Right hindlimb (tissue), 1 donor: ENCODE measurements around the gene PLCB3.
A peak's percentile ranks its signal among the peaks of the same experiment; 100 is the strongest.
"Not testable (repeated sequence)": the region's sequence is repeated elsewhere in the genome, so short reads cannot be mapped to it uniquely, and the experiment has no call there.

Experiments used
- DNase-seq: peaks from one replicate; pipeline ENCODE4 v3.0.0-alpha.2; 2018

Gene PLCB3

DNA sequence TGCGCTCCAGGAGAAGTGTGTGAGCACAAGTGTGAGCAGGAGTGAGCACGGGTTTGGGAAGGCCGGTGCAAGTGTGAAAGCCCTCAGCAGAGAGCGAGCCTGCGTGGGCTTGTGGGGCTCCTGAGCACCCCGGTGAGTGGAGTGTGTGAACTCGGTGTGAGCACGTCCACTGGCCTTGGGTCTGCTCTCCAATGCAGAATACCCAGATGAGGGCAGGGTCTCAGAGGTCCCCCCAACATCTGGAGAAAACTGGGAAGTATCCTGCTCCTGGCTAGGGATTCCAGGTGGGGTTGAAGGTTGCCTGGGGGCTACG, 55.2 kb downstream of the PLCB3 start:
- DNase-seq: no peak

- DNase-seq: no peak
Observed at GRCh38 chr11:64306876-64307622, 55.7 kb downstream of the PLCB3 start.

GRCh38 chr11:64307795-64308194, 56.5 kb downstream of the PLCB3 start:
- not testable (repeated sequence) for DNase-seq

DNA sequence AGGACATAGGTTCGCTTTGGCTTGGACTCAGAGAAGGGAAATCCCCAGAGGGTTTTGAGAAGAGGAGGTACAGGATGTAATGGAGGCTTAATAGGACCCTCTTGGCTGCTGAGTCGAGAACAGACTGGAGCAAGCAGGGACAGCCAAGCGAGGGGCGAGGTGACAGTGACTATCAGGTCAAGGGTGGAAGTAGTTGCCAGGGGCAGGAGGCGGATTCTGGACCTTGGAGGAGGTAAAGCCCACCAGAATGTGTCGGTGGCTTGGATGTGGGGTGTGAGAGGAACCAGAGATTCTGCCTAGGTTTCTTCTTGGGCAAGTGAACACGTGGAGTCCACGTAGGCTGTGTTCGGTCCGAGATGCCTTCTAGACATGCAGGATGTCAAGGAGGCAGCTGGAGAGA, 61.6 kb downstream of the PLCB3 start:
- no peak for DNase-seq

DNA sequence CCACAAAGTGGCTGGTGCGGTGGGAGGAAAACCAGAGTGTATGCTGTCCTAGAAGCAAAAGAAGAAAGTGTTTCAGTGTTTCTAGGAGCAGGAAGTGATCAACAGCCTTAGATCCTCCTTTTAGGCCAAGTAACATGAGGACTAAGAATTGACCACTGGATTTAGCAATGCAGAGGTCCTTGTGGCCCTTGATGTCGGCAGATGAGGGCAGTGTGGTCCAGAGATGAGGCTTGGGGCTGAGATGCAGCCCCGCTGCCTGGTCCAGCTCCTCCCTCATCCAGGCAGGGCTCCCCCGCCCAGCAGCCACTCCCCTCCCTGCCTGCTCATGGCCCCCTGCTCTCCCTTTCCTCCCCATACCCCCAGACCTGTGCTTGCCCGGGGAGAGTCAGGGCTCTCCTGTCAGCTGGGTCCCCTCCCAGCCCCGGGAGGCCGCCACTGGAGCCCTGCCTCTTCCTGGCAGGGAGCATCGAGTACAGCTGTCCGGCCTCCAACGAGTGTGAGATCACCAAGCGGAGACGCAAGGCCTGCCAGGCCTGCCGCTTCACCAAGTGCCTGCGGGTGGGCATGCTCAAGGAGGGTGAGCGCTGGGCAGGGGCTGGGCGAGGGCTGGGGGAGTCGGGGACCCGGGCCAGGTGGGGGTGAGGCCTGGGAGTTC, 62.3 kb downstream of the PLCB3 start:
- DNase-seq: no peak

DNA sequence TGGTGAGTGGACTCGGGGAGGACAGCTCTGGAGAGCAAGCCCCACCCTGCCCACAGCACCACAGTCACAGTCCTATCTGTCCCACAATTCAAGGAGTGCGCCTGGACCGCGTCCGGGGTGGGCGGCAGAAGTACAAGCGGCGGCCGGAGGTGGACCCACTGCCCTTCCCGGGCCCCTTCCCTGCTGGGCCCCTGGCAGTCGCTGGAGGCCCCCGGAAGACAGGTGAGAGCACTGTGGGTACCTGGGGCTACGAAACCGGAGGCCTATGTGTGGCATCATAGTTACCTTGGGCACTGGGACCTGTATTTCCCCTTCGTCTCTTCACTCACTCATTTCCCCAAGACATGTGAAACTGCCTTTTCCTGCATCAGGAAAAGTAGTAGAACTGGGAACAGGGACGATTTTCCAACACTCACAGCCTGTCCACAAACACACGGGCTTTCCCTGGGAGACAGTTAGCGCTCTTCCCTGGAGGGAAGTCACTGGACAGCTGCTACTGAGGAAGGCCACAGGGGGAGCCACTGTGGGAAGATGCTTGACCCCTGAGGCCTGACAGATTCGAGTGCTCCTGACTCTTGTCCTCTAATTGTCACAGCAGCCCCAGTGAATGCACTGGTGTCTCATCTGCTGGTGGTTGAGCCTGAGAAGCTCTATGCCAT, 62.9 kb downstream of the PLCB3 start:
- DNase-seq: no peak

DNA sequence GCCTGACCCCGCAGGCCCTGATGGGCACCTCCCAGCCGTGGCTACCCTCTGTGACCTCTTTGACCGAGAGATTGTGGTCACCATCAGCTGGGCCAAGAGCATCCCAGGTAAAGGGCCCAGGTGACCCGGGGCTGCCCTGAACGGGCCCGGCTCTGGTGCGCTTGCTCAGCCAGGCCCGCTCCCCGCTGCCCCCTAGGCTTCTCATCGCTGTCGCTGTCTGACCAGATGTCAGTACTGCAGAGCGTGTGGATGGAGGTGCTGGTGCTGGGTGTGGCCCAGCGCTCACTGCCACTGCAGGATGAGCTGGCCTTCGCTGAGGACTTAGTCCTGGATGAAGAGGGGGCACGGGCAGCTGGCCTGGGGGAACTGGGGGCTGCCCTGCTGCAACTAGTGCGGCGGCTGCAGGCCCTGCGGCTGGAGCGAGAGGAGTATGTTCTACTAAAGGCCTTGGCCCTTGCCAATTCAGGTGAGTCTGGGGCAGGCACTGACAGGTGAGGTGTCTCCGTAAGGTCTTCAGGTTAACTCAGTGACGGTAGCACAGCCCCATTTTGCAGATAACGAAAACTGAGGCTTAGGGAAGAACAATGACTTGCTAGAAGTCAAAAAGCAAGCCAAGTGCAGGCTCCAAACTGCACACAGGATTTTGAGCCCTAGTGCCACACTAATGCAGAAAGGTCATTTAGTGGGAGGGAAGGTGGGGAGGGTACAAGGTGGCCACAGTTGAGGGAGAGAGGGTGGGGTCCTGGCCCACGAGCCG, 63.7 kb downstream of the PLCB3 start:
- DNase-seq: no peak

DNA sequence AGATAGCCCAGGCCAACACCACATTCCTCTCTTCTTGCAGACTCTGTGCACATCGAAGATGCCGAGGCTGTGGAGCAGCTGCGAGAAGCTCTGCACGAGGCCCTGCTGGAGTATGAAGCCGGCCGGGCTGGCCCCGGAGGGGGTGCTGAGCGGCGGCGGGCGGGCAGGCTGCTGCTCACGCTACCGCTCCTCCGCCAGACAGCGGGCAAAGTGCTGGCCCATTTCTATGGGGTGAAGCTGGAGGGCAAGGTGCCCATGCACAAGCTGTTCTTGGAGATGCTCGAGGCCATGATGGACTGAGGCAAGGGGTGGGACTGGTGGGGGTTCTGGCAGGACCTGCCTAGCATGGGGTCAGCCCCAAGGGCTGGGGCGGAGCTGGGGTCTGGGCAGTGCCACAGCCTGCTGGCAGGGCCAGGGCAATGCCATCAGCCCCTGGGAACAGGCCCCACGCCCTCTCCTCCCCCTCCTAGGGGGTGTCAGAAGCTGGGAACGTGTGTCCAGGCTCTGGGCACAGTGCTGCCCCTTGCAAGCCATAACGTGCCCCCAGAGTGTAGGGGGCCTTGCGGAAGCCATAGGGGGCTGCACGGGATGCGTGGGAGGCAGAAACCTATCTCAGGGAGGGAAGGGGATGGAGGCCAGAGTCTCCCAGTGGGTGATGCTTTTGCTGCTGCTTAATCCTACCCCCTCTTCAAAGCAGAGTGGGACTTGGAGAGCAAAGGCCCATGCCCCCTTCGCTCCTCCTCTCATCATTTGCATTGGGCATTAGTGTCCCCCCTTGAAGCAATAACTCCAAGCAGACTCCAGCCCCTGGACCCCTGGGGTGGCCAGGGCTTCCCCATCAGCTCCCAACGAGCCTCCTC, 64.6 kb downstream of the PLCB3 start:
- DNase-seq: not testable (repeated sequence)

DNA sequence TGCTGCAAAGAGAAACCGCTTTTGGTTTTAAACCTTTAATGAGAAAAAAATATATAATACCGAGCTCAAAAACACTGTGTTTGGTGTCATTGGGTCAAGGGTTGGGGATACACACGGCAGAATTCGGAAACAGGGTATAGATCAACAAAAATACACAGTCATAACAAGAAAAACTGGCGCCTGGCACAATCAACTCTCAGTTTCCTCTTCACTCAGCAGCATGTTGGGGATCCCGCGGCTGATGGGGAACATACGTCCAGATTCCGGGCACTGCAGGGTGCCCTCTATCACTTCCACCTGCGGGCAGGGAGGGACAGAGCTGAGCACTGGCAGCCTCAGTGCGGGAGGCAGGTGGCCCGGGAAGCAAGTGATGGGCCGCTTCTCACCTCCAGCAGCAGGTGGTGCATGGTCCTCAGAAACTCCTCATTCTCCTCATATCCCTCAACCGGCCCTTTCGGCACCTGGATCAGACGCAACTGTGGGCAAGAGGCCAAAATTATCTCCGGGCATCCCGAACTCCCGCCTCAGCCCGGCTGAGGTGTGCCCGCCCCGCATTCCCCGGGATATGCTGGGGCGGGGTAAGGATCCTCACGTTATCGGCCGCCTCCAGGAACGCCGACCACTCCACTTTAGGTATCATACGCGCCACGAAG, 65.5 kb downstream of the PLCB3 start:
- DNase-seq: no peak

GRCh38 chr11:64317325-64317960, 66.1 kb downstream of the PLCB3 start, which contains the start of gene TRMT112:
Gene TRMT112, minus strand, starts transcription at chr11:64317559. Its CDS starts 33 bp downstream, at chr11:64317526.
- peak; percentile 97 for DNase-seq

GRCh38 chr11:64317961-64318765, 66.8 kb downstream of the PLCB3 start, which contains the start of gene PRDX5:
Gene PRDX5, plus strand, starts transcription at chr11:64318121. Its CDS starts 95 bp downstream, at chr11:64318216.
- peak; percentile 98 for DNase-seq
